Mesenchymal stem cell (in vitro differentiated cells and primary cell): ENCODE measurements around the gene FBXO31.

ENCODE experiments used
- DNase-seq: peaks from one replicate; pipeline ENCODE4 v3.0.0-alpha.2; 2013
- H2AFZ ChIP-seq: one replicate; pipeline ENCODE4 v1.6.1; 2013; ENCODE audit warnings: low read depth, mild to moderate bottlenecking, control low read depth, inconsistent platforms, low read length, moderate library complexity
- H2AK5ac ChIP-seq: 2 replicates; pipeline ENCODE4 v1.6.1; 2013; ENCODE audit warnings: low read length, moderate library complexity, mild to moderate bottlenecking, inconsistent platforms; ENCODE audit not compliant: severe bottlenecking
- H2BK120ac ChIP-seq: one replicate; pipeline ENCODE4 v1.6.1; 2013; ENCODE audit warnings: low read depth, mild to moderate bottlenecking, inconsistent platforms, low read length, moderate library complexity
- H2BK12ac ChIP-seq, 2 experiments: one replicate each; pipeline ENCODE4 v1.6.1; 2013; ENCODE audit warnings: inconsistent platforms in 2 of 2, low read length in 2 of 2, mild to moderate bottlenecking in 2 of 2, moderate library complexity in 2 of 2, control low read depth in 1 of 2
- H2BK15ac ChIP-seq: one replicate; pipeline ENCODE4 v1.6.1; 2013; ENCODE audit warnings: mild to moderate bottlenecking, low read depth, inconsistent platforms; ENCODE audit not compliant: poor library complexity, severe bottlenecking
- H2BK5ac ChIP-seq: 2 replicates; pipeline ENCODE4 v1.6.1; 2013; ENCODE audit warnings: low read depth, mild to moderate bottlenecking, low read length, control low read depth, inconsistent platforms; ENCODE audit not compliant: poor library complexity, severe bottlenecking
- H3K14ac ChIP-seq, 2 experiments: one replicate each; pipeline ENCODE4 v1.6.1; 2013; ENCODE audit warnings: inconsistent platforms in 2 of 2, low read length in 2 of 2, control low read depth in 1 of 2, mild to moderate bottlenecking in 1 of 2, moderate library complexity in 1 of 2
- H3K18ac ChIP-seq, 2 experiments: one replicate each; pipeline ENCODE4 v1.6.1; 2013; ENCODE audit warnings: inconsistent platforms in 2 of 2, low read length in 2 of 2, control low read depth in 1 of 2, low read depth in 1 of 2, mild to moderate bottlenecking in 1 of 2
- H3K23ac ChIP-seq, 2 experiments: one replicate each; pipeline ENCODE4 v1.6.1; 2013; ENCODE audit warnings: inconsistent platforms in 2 of 2, low read length in 2 of 2, mild to moderate bottlenecking in 2 of 2, moderate library complexity in 2 of 2, control low read depth in 1 of 2
- H3K27ac ChIP-seq: 2 replicates; pipeline ENCODE4 v1.5.1; 2013; ENCODE audit warnings: mild to moderate bottlenecking, moderate library complexity, low read length, control low read depth, inconsistent platforms; ENCODE audit not compliant: poor library complexity, severe bottlenecking
- H3K27me3 ChIP-seq, 2 experiments: 2 replicates each; pipeline versions ENCODE4 v1.6.1 to v1.7.0; 2013; ENCODE audit warnings: low read length in 2 of 2, mild to moderate bottlenecking in 2 of 2, moderate library complexity in 2 of 2, control low read depth in 1 of 2, inconsistent platforms in 1 of 2; ENCODE audit not compliant: control insufficient read depth in 1 of 2, insufficient read depth in 1 of 2
- H3K36me3 ChIP-seq, 2 experiments: 2 replicates each; pipeline versions ENCODE4 v1.6.1 to v1.7.0; 2013; ENCODE audit warnings: low read length in 2 of 2, control low read depth in 1 of 2, inconsistent platforms in 1 of 2, low read depth in 1 of 2, mild to moderate bottlenecking in 1 of 2; ENCODE audit not compliant: insufficient read depth in 2 of 2, control insufficient read depth in 1 of 2
- H3K4ac ChIP-seq, 2 experiments: one replicate each; pipeline ENCODE4 v1.6.1; 2013; ENCODE audit warnings: inconsistent platforms in 2 of 2, low read length in 2 of 2, mild to moderate bottlenecking in 2 of 2, moderate library complexity in 2 of 2, control low read depth in 1 of 2, low read depth in 1 of 2
- H3K4me1 ChIP-seq: 2 replicates; pipeline ENCODE4 v1.6.1; 2013; ENCODE audit warnings: low read depth, low read length, control low read depth; ENCODE audit not compliant: control insufficient read depth, insufficient read depth
- H3K4me2 ChIP-seq: 2 replicates; pipeline ENCODE4 v1.6.1; 2013; ENCODE audit warnings: low read length, mild to moderate bottlenecking, inconsistent platforms; ENCODE audit not compliant: poor library complexity, severe bottlenecking
- H3K4me3 ChIP-seq, 2 experiments: 2 replicates each; pipeline versions ENCODE4 v1.5.1 to v1.7.0; 2013; ENCODE audit warnings: low read length in 2 of 2, mild to moderate bottlenecking in 2 of 2, control low read depth in 1 of 2, low read depth in 1 of 2; ENCODE audit not compliant: insufficient read depth in 1 of 2
- H3K79me1 ChIP-seq: replicated peaks from 2 replicates; pipeline ENCODE4 v1.6.1; 2013; ENCODE audit warnings: mild to moderate bottlenecking, control low read depth, low read length, inconsistent platforms; ENCODE audit not compliant: poor library complexity, severe bottlenecking
- H3K9ac ChIP-seq: 2 replicates; pipeline ENCODE4 v1.7.0; 2013; ENCODE audit warnings: mild to moderate bottlenecking, low read length, moderate library complexity
- H3K9me3 ChIP-seq: 2 replicates; pipeline ENCODE4 v1.7.0; 2013; ENCODE audit warnings: mild to moderate bottlenecking, low read length; ENCODE audit not compliant: control insufficient read depth
- H4K8ac ChIP-seq: one replicate; pipeline ENCODE4 v1.6.1; 2013; ENCODE audit warnings: inconsistent platforms, mild to moderate bottlenecking, low read length, moderate library complexity
- H4K91ac ChIP-seq: one replicate; pipeline ENCODE4 v1.6.1; 2013; ENCODE audit warnings: mild to moderate bottlenecking, low read length, inconsistent platforms
- WGBS: methylation state at CpG from one replicate; pipeline ENCODE4 v1.1.7; 2013; ENCODE audit warnings: mixed read lengths; 5-methylcytosine and 5-hydroxymethylcytosine counted together

FBXO31 gene

GRCh38 chr16:87298857-87299465 is 84.6 kb downstream of the FBXO31 start:
- no peak overlapping the region for H3K14ac ChIP-seq
- no peak overlapping the region for H3K9ac ChIP-seq
- H3K36me3 ChIP-seq, result peaks cover 6 to 10% of the 10 kb centered on the region in 2 experiments
- no peak for DNase-seq
- H3K27ac ChIP-seq, result no peak overlapping the region
- H3K4me1 ChIP-seq, result peaks cover 4% of the 10 kb centered on the region
- no peak overlapping the region for H3K23ac ChIP-seq
- H3K79me1 ChIP-seq, result no peaks in the 10 kb centered on the region
- H2BK15ac ChIP-seq, result no peak overlapping the region
- H2AFZ ChIP-seq, result no peak overlapping the region
- no peaks in the 10 kb centered on the region for H3K27me3 ChIP-seq
- no peak overlapping the region for H2BK5ac ChIP-seq
- H3K4me3 ChIP-seq, result no peak overlapping the region
- H4K91ac ChIP-seq, result no peak overlapping the region
- no peak overlapping the region for H2BK12ac ChIP-seq
- H3K4ac ChIP-seq, result no peak overlapping the region
- H3K9me3 ChIP-seq, result no peaks in the 10 kb centered on the region
- H2BK120ac ChIP-seq, result no peak overlapping the region
- WGBS, result 74% methylated on average over 13 of the region's 13 CpGs
- H3K18ac ChIP-seq, result no peak overlapping the region
- no peak overlapping the region for H3K4me2 ChIP-seq
- peak overlapping the region; percentile 7 for H4K8ac ChIP-seq
- H2AK5ac ChIP-seq, result no peak overlapping the region

- H2AFZ ChIP-seq, result no peak overlapping the region
- H3K27ac ChIP-seq, result no peak overlapping the region
- no peak overlapping the region for H3K14ac ChIP-seq
- H3K4me2 ChIP-seq, result no peak overlapping the region
- no peaks in the 10 kb centered on the region for H3K9me3 ChIP-seq
- H2BK15ac ChIP-seq, result no peak overlapping the region
- peak overlapping the region in 1 of 2 experiments; percentile 89 for H3K23ac ChIP-seq
- H3K18ac ChIP-seq, result no peak overlapping the region
- DNase-seq, result peak; percentile 43
- H2BK5ac ChIP-seq, result no peak overlapping the region
- no peak overlapping the region for H2AK5ac ChIP-seq
- H3K79me1 ChIP-seq, result no peaks in the 10 kb centered on the region
- H4K91ac ChIP-seq, result no peak overlapping the region
- WGBS, result 55% methylated on average over 15 of the region's 15 CpGs
- peaks cover 6 to 10% of the 10 kb centered on the region in 2 experiments for H3K36me3 ChIP-seq
- no peak overlapping the region for H2BK120ac ChIP-seq
- H3K4ac ChIP-seq, result no peak overlapping the region
- H2BK12ac ChIP-seq, result no peak overlapping the region
- H3K9ac ChIP-seq, result no peak overlapping the region
- H3K4me3 ChIP-seq, result peak overlapping the region in 1 of 2 experiments; percentile 10
- no peak overlapping the region for H4K8ac ChIP-seq
- peaks cover 2% of the 10 kb centered on the region for H3K4me1 ChIP-seq
- H3K27me3 ChIP-seq, result no peaks in the 10 kb centered on the region
Observed at GRCh38 chr16:87297918-87298631, 85.5 kb downstream of the FBXO31 start.

DNA sequence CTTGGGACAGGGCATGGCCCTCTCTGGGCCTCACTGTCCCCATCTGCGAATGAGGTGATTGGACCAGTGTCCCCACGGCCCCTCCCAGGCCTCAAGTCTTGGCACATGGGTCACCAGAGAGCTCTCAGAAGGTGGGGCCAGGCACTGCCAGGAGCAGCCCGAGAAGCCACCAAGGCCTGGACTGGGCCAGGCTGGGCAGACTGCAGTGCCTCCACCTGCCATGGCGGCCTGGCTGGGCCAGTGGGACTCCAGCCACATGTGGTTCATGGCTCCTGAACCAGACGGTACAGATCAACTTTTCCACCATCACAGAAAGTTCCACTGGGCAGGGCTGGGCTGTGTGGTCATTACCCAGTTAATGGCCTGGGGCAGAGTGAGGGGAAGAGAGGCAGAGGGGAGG is 86.2 kb downstream of the FBXO31 start:
- peaks cover 6 to 10% of the 10 kb centered on the region in 2 experiments for H3K36me3 ChIP-seq
- H2BK120ac ChIP-seq, result no peak overlapping the region
- H3K4me2 ChIP-seq, result no peak overlapping the region
- H3K4me1 ChIP-seq, result peaks cover 2% of the 10 kb centered on the region
- H3K4me3 ChIP-seq, result no peak overlapping the region
- peaks cover 2% of the 10 kb centered on the region for H3K9me3 ChIP-seq
- no peak overlapping the region for H3K23ac ChIP-seq
- H4K8ac ChIP-seq, result no peak overlapping the region
- DNase-seq, result no peak
- H3K18ac ChIP-seq, result no peak overlapping the region
- WGBS, result 92% methylated on average over 5 of the region's 5 CpGs
- H2BK15ac ChIP-seq, result no peak overlapping the region
- H2BK5ac ChIP-seq, result no peak overlapping the region
- H2BK12ac ChIP-seq, result no peak overlapping the region
- no peak overlapping the region for H4K91ac ChIP-seq
- no peak overlapping the region for H3K27ac ChIP-seq
- no peak overlapping the region for H2AFZ ChIP-seq
- no peaks in the 10 kb centered on the region for H3K79me1 ChIP-seq
- H3K14ac ChIP-seq, result no peak overlapping the region
- H3K4ac ChIP-seq, result no peak overlapping the region
- H2AK5ac ChIP-seq, result no peak overlapping the region
- no peaks in the 10 kb centered on the region for H3K27me3 ChIP-seq
- H3K9ac ChIP-seq, result no peak overlapping the region

GRCh38 chr16:87295661-87296531 is 87.7 kb downstream of the FBXO31 start:
- Histone ChIP-seq H2BK5ac (no peak overlapping the region), H3K4ac (no peak overlapping the region), H3K18ac (no peak overlapping the region), H2BK15ac (no peak overlapping the region), H3K4me1 (peaks cover 2% of the 10 kb centered on the region), H3K79me1 (no peaks in the 10 kb centered on the region), H3K9ac (no peak overlapping the region), H3K14ac (no peak overlapping the region), H3K4me3 (no peak overlapping the region), H3K27me3 (no peaks in the 10 kb centered on the region), H2BK120ac (no peak overlapping the region), H3K4me2 (no peak overlapping the region), H3K9me3 (peaks cover 11% of the 10 kb centered on the region), H4K91ac (no peak overlapping the region), H2AK5ac (no peak overlapping the region), H3K23ac (no peak overlapping the region), H2AFZ (no peak overlapping the region), H3K27ac (no peak overlapping the region), H3K36me3 (peaks cover 0 to 10% of the 10 kb centered on the region in 2 experiments), H4K8ac (no peak overlapping the region), H2BK12ac (no peak overlapping the region)
- no peak for DNase-seq
- 86% methylated on average over 18 of the region's 20 CpGs for WGBS
